Measurements from ENCODE around the gene HLA-DRB1. TPM values are rescaled to one million over a fixed set of nuclear protein-coding genes. Genes with fewer than 3 reads are reported as not detected.

The HLA-DRB1 gene
- total and polyA plus RNA-seq, 12 donors = 14.8 to 627 (median 119) TPM

GRCh38 chr6:32558426-32559057 is 31.1 kb downstream of the HLA-DRB1 start:
- H3K4me3 ChIP-seq = no peak overlapping the region
- no peaks in the 10 kb centered on the region for H3K4me1 ChIP-seq (replicated peaks in 1 of 2)
- intact Hi-C loops (cut with DNase I) = no loop called here
- H3K36me3 ChIP-seq (replicated peaks in 1 of 2) = no peaks in the 10 kb centered on the region
- WGBS, 4 donors = 5 to 27% (median 16%) methylated on average over 9 to 11 of the region's 13 CpGs
- no peaks in the 10 kb centered on the region for H3K27me3 ChIP-seq
- no peaks in the 10 kb centered on the region for H3K9me3 ChIP-seq (replicated peaks in 1 of 3)
- no peak overlapping the region for H3K27ac ChIP-seq
- no peak for DNase-seq
- no peak for TF ChIP-seq CTCF (IDR thresholded peaks at IDR 0.05)
- no peak for TF ChIP-seq POLR2A (IDR thresholded peaks at IDR 0.05)

DNA sequence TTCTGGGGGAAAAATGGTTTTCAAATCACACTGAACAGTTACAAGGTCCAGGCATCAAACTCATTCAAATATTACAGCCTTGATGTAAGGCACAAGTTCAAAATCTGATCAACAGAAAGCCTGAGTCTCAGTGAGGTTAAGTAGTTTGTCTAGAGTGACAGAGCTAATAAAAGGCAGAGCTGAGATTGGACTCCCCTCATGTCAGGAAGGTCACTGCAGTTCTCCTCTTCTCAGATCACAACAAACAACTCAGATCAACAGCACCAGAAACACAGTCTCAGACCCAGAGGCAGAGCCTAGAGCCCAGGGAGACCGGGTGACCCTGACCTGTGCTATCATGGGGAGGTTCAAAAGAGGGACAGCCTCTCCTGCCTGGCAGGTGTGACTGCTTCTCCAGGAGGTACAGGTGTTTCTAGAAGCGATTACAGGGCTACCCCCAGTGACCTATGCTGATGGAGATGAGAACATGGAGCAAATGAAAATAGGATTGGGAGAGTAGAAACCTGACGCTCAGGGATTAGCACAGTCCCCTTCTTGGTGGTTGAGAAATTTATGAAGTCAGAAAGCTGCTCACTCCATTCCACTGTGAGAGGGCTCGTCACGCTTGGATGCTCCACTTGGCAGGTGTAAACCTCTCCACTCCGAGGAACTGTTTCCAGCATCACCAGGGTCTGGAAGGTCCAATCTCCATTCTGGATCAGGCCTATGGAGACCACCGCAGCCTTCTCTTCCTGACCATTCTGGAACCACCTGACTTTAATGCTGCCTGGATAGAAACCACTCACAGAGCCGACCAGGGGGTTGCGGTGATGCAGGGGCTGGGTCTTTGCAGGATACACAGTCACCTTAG is 35.3 kb downstream of the HLA-DRB1 start:
- no peaks in the 10 kb centered on the region for H3K4me1 ChIP-seq (replicated peaks in 1 of 2)
- WGBS, 4 donors = 59 to 100% (median 70%) methylated on average over 2 to 8 of the region's 9 CpGs; no CpG with 5 or more reads in 1 of the 4 donors

GRCh38 chr6:32553037-32553742 is 36.5 kb downstream of the HLA-DRB1 start:
- Histone ChIP-seq H3K4me1 (replicated peaks in 1 of 2) (no peaks in the 10 kb centered on the region), H3K4me3 (no peak overlapping the region), H3K36me3 (replicated peaks in 1 of 2) (no peaks in the 10 kb centered on the region), H3K27ac (no peak overlapping the region), H3K9me3 (replicated peaks in 1 of 3) (no peaks in the 10 kb centered on the region), H3K27me3 (no peaks in the 10 kb centered on the region)
- intact Hi-C loops (cut with DNase I) = no loop called here
- TF ChIP-seq CTCF (IDR thresholded peaks at IDR 0.05) = no peak
- no peak for TF ChIP-seq POLR2A (IDR thresholded peaks at IDR 0.05)
- WGBS, 4 donors = 35 to 52% (median 48%) methylated on average over 4 of the region's 5 CpGs
- DNase-seq = no peak

More for the DNA sequence above, 35.3 kb downstream of the HLA-DRB1 start:
- no peaks in the 10 kb centered on the region for H3K36me3 ChIP-seq (replicated peaks in 1 of 2)
- H3K27me3 ChIP-seq = no peaks in the 10 kb centered on the region
- no peak for DNase-seq
- H3K9me3 ChIP-seq (replicated peaks in 1 of 3) = no peaks in the 10 kb centered on the region
- no peak overlapping the region for H3K4me3 ChIP-seq
- H3K27ac ChIP-seq = no peak overlapping the region
- intact Hi-C loops (cut with DNase I) = no loop called here
- TF ChIP-seq POLR2A (IDR thresholded peaks at IDR 0.05) (no peak), CTCF (IDR thresholded peaks at IDR 0.05) (no peak)

- no peaks in the 10 kb centered on the region for H3K9me3 ChIP-seq (replicated peaks in 1 of 3)
Observed at GRCh38 chr6:32551410-32551809, 38.2 kb downstream of the HLA-DRB1 start.

More at GRCh38 chr6:32551410-32551809, 38.2 kb downstream of the HLA-DRB1 start:
- no peak overlapping the region for H3K27ac ChIP-seq
- TF ChIP-seq POLR2A (IDR thresholded peaks at IDR 0.05) (no peak), CTCF (IDR thresholded peaks at IDR 0.05) (no peak)
- intact Hi-C loops (cut with DNase I) = no loop called here
- H3K27me3 ChIP-seq = no peaks in the 10 kb centered on the region
- no peak overlapping the region for H3K4me3 ChIP-seq
- H3K36me3 ChIP-seq (replicated peaks in 1 of 2) = no peaks in the 10 kb centered on the region
- no peaks in the 10 kb centered on the region for H3K4me1 ChIP-seq (replicated peaks in 1 of 2)
- WGBS, 4 donors = 24 to 41% (median 37%) methylated on average over 4 to 5 of the region's 5 CpGs
- DNase-seq = no peak
